ENCODE results near the gene TLR1.

- no peak for TF ChIP-seq ESRRA (CRISPR knock-in tag; IDR thresholded peaks at IDR 0.05; ENCODE audit: borderline replicate concordance)
- TF ChIP-seq ATF2 (CRISPR knock-in tag; IDR thresholded peaks at IDR 0.05; ENCODE audit: borderline replicate concordance, low read depth): no peak
- no peak for TF ChIP-seq CREM (CRISPR knock-in tag; IDR thresholded peaks at IDR 0.05)
- TF ChIP-seq, protein P1, sequence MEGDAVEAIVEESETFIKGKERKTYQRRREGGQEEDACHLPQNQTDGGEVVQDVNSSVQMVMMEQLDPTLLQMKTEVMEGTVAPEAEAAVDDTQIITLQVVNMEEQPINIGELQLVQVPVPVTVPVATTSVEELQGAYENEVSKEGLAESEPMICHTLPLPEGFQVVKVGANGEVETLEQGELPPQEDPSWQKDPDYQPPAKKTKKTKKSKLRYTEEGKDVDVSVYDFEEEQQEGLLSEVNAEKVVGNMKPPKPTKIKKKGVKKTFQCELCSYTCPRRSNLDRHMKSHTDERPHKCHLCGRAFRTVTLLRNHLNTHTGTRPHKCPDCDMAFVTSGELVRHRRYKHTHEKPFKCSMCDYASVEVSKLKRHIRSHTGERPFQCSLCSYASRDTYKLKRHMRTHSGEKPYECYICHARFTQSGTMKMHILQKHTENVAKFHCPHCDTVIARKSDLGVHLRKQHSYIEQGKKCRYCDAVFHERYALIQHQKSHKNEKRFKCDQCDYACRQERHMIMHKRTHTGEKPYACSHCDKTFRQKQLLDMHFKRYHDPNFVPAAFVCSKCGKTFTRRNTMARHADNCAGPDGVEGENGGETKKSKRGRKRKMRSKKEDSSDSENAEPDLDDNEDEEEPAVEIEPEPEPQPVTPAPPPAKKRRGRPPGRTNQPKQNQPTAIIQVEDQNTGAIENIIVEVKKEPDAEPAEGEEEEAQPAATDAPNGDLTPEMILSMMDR (IDR thresholded peaks at IDR 0.05): no peak
- TF ChIP-seq NFYB (CRISPR knock-in tag; conservative IDR thresholded peaks at IDR 0.05; ENCODE audit: low read depth): no peak
- TF ChIP-seq ELF4 (CRISPR knock-in tag; IDR thresholded peaks at IDR 0.05; ENCODE audit: low read depth): no peak
- no peak for TF ChIP-seq FOXK1 (CRISPR knock-in tag; IDR thresholded peaks at IDR 0.05)
Observed at GRCh38 chr4:38803833-38804653, 548 bp downstream of the TLR1 start.
